Activated naive CD4-positive, alpha-beta T cell treated with anti-CD3 and anti-CD28 coated beads for 36 hours (primary cell): ENCODE data around the gene ZNF598. TPM values are rescaled to one million over a fixed set of nuclear protein-coding genes. Genes with fewer than 3 reads are reported as not detected.
"Not testable (repeated sequence)": the region's sequence is repeated elsewhere in the genome, so short reads cannot be mapped to it uniquely, and the experiment has no call there.

Source experiments
- CTCF ChIA-PET: fragments of 350-600 bp; sonication (Branson Sonifier 250); formaldehyde crosslinking; loops from one replicate; lab custom pipeline; 2021; ENCODE audit warnings: antibody characterized with exemption; lab: Charles Lee
- DNase-seq: peaks from one replicate; pipeline ENCODE4 v3.0.0-alpha.2; 2020
- H3K27ac Mint-ChIP-seq: one replicate; pipeline ENCODE4 v1.8.0; 2021; ENCODE audit warnings: mild to moderate bottlenecking, mixed read lengths
- H3K27me3 Mint-ChIP-seq: one replicate; pipeline ENCODE4 v1.8.0; 2021; ENCODE audit warnings: low read depth, mixed read lengths
- H3K36me3 Mint-ChIP-seq: one replicate; pipeline ENCODE4 v1.8.0; 2021; ENCODE audit warnings: low read depth, mixed read lengths
- H3K4me1 Mint-ChIP-seq: one replicate; pipeline ENCODE4 v1.8.0; 2021; ENCODE audit warnings: low read depth, mixed read lengths
- H3K4me3 Mint-ChIP-seq: one replicate; pipeline ENCODE4 v1.8.0; 2021; ENCODE audit warnings: mild to moderate bottlenecking, moderate library complexity, mixed read lengths
- H3K9me3 Mint-ChIP-seq: one replicate; pipeline ENCODE4 v1.8.0; 2021; ENCODE audit warnings: mixed read lengths
- intact Hi-C: fragments of 100-400 bp; cut with micrococcal nuclease; formaldehyde crosslinking; loops from one replicate; pipeline ENCODE4 v1.15.1; 2023
- total RNA-seq, 2 experiments: library from RNA; stranded (reverse); gene quantifications; one replicate each; pipeline ENCODE4 v1.2.3, GENCODE V29; 2021

ZNF598 gene
- total RNA-seq, 2 experiments from 2014 or later = 88.8 to 93.5 TPM

DNA sequence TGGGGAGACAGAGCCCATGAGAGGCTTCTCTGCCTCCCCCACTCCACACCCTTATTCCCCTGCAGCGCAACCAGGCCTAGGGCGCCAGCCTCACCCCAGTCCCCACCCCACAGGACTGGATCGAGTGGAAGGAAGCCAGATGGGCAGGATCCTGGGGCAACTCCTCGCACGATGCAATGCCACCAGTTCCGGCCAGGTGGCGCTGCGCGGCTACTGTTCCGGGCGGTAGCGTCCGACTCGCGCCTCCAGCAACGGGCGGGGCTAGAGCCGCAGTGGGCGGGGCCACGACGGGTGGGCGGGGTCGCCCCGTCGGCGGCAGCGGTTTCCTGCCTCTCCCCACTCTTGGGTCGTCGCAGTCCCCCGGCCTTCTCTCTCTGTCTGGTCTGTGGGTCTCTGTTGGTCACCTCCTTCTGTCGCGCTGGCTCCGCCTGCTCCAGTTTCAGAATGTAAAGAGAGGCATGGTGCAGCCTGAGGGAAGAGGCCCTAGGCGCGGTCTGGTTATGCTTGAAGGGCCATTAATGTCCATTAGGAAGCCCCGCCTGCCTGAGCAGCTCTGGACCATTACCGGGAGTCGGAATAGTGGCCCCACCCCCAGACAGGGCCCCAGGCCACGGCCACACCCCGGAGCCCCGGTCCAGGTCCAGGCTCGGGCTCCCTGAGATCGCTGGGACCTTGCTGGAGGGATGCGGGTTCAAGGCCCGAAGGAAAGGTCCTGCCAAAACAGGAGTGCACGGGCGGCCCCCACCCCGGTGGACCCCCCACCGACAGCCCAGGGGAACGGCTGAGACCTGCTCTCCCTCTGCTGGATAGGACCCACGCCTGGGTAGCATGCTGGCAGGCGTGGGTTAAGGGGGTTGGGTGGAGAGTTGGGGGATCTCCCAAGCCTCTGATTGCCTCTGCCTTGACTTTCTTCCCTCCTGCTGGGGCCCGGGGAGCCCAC lies 13.7 kb upstream of the ZNF598 start:
- Mint-ChIP-seq H3K27ac (no peak overlapping the region), H3K27me3 (peaks cover 29% of the 10 kb centered on the region), H3K36me3 (no peaks in the 10 kb centered on the region), H3K4me3 (peak overlapping the region; percentile 49), H3K4me1 (peaks cover 22% of the 10 kb centered on the region), H3K9me3 (no peaks in the 10 kb centered on the region)
- CTCF ChIA-PET = interaction anchor here (0.6 to 4.3 kb wide), 11 partner anchors 10 to 229 kb away, joined by 3 to 52 read pairs (median 3); partner anchors contain the start of gene TRAF7
- intact Hi-C loops = loop anchor here (1.0 to 2.0 kb wide), 3 partner anchors 117 to 227 kb away; partner anchors contain the start of genes ECI1 and TRAF7
- DNase-seq = peak; percentile 97

DNA sequence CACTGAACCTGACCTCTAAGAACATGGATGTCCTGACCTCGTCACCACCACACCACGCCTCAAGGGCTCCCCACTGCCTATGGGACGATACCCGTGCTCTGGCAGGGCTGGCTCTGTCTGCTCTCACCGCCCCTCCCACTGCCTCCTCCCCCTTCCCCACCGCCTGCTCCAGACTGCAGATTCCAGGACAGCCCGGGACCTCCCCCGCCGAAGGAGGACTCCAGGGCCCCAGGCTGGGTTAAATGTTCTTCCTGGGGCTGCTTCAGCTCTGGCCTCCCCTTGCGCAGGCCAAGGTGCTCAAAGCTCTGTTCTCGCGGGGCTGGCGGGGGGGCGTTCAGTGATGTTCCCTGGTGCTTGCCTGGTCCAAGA lies 13.1 kb upstream of the ZNF598 start:
- Mint-ChIP-seq H3K4me1 (peaks cover 22% of the 10 kb centered on the region), H3K4me3 (peak overlapping the region; percentile 49), H3K36me3 (no peaks in the 10 kb centered on the region), H3K9me3 (no peaks in the 10 kb centered on the region), H3K27me3 (peaks cover 30% of the 10 kb centered on the region), H3K27ac (no peak overlapping the region)
- intact Hi-C loops = loop anchor here (1.0 to 2.0 kb wide), 3 partner anchors 118 to 228 kb away; partner anchors contain the start of genes ECI1 and TRAF7
- CTCF ChIA-PET = interaction anchor here (0.6 to 4.3 kb wide), 11 partner anchors 9 to 230 kb away, joined by 3 to 52 read pairs (median 3); partner anchors contain the start of gene TRAF7
- no peak for DNase-seq

DNA sequence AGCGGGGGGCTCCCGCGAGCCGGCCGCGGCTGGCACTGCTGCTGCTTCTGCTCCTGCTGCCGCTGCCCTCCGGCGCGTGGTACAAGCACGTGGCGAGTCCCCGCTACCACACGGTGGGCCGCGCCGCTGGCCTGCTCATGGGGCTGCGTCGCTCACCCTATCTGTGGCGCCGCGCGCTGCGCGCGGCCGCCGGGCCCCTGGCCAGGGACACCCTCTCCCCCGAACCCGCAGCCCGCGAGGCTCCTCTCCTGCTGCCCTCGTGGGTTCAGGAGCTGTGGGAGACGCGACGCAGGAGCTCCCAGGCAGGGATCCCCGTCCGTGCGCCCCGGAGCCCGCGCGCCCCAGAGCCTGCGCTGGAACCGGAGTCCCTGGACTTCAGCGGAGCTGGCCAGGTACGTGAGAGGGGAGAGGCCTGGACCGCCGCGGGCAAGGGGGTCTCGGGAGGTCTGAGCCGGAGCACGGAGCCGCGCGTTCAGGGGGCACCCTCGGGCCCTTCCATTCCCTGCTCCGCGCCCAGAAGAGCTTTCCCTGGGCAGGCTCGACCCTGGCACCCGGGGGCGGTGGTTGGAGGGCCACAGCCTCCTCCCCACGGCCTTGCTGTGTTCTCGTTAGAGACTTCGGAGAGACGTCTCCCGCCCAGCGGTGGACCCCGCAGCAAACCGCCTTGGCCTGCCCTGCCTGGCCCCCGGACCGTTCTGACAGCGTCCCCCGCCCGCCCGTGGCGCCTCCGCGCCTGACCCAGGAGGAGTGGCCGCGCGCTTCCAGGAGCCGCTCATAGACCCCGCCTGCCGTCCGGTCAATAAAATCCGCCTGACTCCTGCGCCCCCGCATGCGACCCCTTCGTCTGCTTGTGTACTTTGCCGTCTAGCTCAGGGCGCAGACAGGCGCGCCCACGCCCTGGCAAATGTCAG lies 10.6 kb upstream of the ZNF598 start:
- intact Hi-C loops = no loop called here
- CTCF ChIA-PET = interaction anchor here (0.7 to 2.0 kb wide), 3 partner anchors 9 to 174 kb away, joined by 3 to 10 read pairs (median 6); no protein-coding TSS in a partner anchor
- Mint-ChIP-seq H3K36me3 (no peaks in the 10 kb centered on the region), H3K9me3 (no peaks in the 10 kb centered on the region), H3K27me3 (peaks cover 26% of the 10 kb centered on the region), H3K4me1 (peaks cover 12% of the 10 kb centered on the region), H3K27ac (no peak overlapping the region), H3K4me3 (no peak overlapping the region)
- no peak for DNase-seq

DNA sequence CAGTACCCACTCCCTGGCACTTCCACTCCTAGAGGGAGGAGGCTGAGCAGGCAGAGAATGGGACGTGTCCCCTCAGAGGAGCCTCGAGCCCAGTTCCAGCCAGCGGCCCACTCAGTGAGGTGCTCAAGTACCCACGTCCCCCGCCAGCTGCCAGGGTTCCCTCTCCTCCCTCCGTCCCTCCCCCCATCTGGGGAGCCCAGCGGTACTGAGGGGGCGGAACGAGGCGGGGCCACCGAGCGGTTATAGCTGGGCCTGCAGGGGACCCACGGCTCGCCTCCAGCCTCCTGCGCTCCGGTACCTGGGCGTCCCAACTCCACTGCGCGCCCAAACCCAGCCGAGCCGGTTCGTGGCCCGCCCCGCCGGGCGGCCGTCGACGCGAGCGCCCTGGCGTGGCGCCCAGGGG lies 9.9 kb upstream of the ZNF598 start, which contains the start of gene NPW:
Gene NPW, plus strand, starts transcription at position 268 of the 403 bp plus-strand sequence.
- no peak within 1 kb of the TSS for H3K27ac Mint-ChIP-seq
- DNase-seq = no peak
- H3K9me3 Mint-ChIP-seq = no peaks in the 10 kb centered on the region
- H3K36me3 Mint-ChIP-seq = no peaks in the 10 kb centered on the region
- peaks cover 26% of the 10 kb centered on the region for H3K27me3 Mint-ChIP-seq
- CTCF ChIA-PET = interaction anchor here (1.5 to 2.0 kb wide), 2 partner anchors 8 to 121 kb away, joined by 6 to 10 read pairs; no protein-coding TSS in a partner anchor
- H3K4me1 Mint-ChIP-seq = peaks cover 12% of the 10 kb centered on the region
- H3K4me3 Mint-ChIP-seq = no peak within 1 kb of the TSS
- intact Hi-C loops = no loop called here

DNA sequence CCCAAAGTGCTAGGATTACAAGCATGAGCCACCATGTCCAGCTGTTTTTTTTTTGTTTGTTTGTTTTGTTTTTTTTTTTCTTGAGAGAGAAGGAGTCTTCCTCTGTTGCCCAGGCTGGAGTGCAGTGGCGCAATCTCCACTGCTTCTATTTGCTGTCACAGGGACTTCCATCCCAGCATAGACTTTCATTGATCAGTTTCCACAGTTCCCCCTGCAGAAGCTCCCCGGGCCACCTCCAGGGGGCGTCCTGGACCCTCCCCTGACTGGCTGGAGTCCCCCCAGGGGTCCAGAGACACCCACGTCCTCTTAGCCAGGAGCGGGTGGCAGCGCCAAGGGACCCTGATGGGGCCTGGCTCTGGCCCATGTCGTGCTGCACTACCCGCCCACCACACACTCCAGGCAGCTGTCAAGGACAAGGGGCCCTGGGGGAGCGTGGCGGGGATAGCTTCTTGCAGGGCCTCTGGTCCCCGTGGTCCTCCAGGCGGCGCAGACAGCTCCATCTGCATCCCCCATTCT lies 6.8 kb upstream of the ZNF598 start:
- Mint-ChIP-seq H3K27me3 (peaks cover 13% of the 10 kb centered on the region), H3K9me3 (no peaks in the 10 kb centered on the region), H3K4me3 (no peak overlapping the region), H3K36me3 (no peaks in the 10 kb centered on the region), H3K27ac (no peak overlapping the region), H3K4me1 (peaks cover 2% of the 10 kb centered on the region)
- CTCF ChIA-PET = interaction anchor here (0.7 to 3.1 kb wide), 4 partner anchors 9 to 131 kb away, joined by 3 to 16 read pairs (median 4); no protein-coding TSS in a partner anchor
- DNase-seq = no peak
- intact Hi-C loops = no loop called here

DNA sequence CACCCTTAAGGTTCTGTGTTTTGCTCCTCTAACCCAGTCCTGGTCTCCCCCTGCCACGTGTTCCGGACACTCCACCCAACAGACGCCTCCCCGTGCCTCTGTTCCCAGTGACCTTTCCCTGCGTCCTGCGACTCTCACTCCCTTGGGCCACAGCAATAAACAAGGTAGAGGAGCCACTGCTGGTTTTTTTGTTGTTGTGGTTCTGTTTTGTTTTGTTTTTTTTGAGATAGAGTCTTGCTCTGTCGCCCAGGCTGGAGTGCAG lies 6.3 kb upstream of the ZNF598 start:
- intact Hi-C loops = no loop called here
- CTCF ChIA-PET = interaction anchor here (0.7 to 3.1 kb wide), 3 partner anchors 12 to 132 kb away, joined by 3 to 16 read pairs (median 4); no protein-coding TSS in a partner anchor
- no peak overlapping the region for H3K4me3 Mint-ChIP-seq
- DNase-seq = no peak
- no peaks in the 10 kb centered on the region for H3K36me3 Mint-ChIP-seq
- no peaks in the 10 kb centered on the region for H3K9me3 Mint-ChIP-seq
- H3K4me1 Mint-ChIP-seq = peaks cover 2% of the 10 kb centered on the region
- peaks cover 10% of the 10 kb centered on the region for H3K27me3 Mint-ChIP-seq
- no peak overlapping the region for H3K27ac Mint-ChIP-seq

DNA sequence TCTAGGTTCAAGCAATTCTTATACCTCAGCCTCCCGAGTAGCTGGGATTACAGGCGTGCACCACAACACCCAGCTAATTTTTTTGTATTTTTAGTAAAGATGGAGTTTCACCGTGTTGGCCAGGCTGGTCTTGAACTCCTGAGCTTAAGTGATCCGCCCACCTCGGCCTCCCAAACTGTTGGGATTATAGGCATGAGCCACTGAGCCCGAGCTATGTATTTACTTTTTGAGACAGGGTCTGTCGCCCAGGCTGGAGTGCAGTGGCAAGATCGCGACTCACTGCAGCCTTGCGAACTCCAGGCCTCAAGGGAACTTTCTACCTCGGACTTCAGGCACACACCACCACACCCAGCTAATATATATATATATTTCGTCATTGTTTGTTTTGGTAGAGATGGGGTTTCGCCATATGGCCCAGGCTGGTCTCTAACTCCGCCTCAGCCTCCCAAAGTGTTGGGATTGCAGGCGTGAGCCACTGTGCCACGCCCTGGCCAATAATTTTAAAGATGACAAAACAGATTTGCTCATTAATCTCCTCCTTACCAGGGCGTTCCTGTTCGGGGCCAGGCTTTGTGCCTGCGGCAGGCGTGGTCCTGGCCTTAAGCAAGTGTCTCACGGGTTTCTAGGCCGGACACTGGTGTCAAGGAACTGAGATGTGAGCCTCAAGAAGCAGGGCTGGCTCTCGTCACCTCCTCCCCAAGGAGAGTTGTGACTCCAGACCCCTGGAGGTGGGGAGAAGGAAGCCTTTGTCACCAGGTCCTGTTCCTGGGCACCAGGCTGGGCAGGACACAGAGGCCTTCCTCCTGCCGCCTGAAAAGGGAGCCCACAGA lies 5.7 kb upstream of the ZNF598 start:
- CTCF ChIA-PET = interaction anchor here (0.8 kb wide), 1 partner anchor 125 kb away, joined by 3 read pairs; no protein-coding TSS in a partner anchor
- DNase-seq = no peak
- Mint-ChIP-seq H3K9me3 (no peaks in the 10 kb centered on the region), H3K4me1 (peaks cover 3% of the 10 kb centered on the region), H3K36me3 (peaks cover under 1% of the 10 kb centered on the region), H3K27ac (no peak overlapping the region), H3K27me3 (peaks cover 6% of the 10 kb centered on the region), H3K4me3 (no peak overlapping the region)
- intact Hi-C loops = no loop called here

DNA sequence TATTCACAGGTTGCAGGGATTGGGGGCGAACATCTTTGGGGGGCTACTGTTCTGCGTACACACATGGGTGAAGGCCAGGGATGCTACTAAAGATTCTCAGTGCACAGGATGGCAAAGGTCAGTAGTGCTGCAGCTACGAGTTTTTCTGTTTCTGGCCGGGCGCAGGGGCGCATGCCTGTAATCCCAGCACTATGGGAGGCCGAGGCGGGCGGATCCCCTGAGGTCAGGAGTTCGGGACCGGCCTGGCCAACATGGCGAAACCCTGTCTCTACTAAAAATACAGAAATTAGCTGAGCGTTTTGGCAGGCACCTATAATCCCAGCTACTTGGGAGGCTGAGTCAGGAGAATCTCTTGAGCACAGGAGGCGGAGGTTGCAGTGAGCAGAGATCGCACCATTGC lies 3.9 kb upstream of the ZNF598 start:
- CTCF ChIA-PET = interaction anchor here (0.6 to 1.7 kb wide), 4 partner anchors 9 to 127 kb away, joined by 3 to 5 read pairs (median 4); no protein-coding TSS in a partner anchor
- DNase-seq = no peak
- peaks cover 2% of the 10 kb centered on the region for H3K27me3 Mint-ChIP-seq
- no peak overlapping the region for H3K27ac Mint-ChIP-seq
- H3K4me3 Mint-ChIP-seq = no peak overlapping the region
- peaks cover 8% of the 10 kb centered on the region for H3K36me3 Mint-ChIP-seq
- intact Hi-C loops = no loop called here
- peaks cover 8% of the 10 kb centered on the region for H3K4me1 Mint-ChIP-seq
- no peaks in the 10 kb centered on the region for H3K9me3 Mint-ChIP-seq

DNA sequence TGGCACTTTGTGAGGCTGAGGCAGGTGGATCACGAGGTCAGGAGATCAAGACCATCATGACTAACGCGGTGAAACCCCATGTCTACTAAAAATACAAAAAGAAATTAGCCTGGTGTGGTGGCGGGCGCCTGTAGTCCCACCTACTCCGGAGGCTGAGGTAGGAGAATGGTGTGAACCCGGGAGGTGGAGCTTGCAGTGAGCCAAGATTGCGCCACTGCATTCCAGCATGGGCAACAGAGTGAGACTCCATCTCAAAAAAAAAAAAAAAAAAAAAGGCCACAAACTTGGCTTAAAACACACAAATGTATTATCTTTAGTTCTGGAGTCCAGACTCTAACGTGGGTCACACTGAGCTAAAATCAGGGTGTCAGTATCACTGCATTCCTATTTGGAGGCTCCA lies 2.1 kb upstream of the ZNF598 start:
- H3K9me3 Mint-ChIP-seq = not testable (repeated sequence)

DNA sequence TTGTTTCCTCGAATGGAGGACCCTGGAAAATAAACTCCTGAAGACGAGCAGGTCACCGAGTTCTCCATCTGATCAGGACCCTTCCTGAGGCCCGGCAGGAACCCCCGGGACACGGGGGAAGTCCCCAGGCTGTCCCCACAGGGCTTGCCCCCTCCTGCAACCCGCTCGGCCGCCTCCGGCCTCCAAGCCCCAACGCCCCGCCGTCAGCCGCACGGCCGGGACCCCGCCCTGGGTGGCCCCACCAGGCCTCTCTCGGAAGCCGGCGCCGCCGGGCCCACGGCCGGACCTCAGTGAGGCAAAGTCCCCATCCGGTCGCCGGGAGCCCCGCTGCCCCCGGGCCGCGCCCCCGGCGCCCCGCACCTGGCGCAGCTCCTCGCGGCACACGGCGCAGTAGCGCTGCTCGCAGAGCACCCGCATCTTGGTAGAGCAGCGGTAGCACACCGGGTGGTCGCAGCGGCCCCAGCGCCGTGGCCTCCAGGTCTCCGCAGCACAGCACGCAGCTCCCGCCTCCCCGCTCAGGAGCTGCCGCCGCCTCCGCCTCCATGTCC lies 383 bp downstream of the ZNF598 start:
- CTCF ChIA-PET = interaction anchor here (0.6 to 1.0 kb wide), 2 partner anchors 12 to 19 kb away, joined by 3 read pairs; no protein-coding TSS in a partner anchor
- intact Hi-C loops = loop anchor here (1.0 to 5.0 kb wide), 3 partner anchors 17 to 152 kb away; partner anchors contain the start of gene RPS2
- Mint-ChIP-seq H3K4me1 (peaks cover 42% of the 10 kb centered on the region), H3K9me3 (no peaks in the 10 kb centered on the region), H3K4me3 (peak overlapping the region; percentile 82), H3K27me3 (no peaks in the 10 kb centered on the region), H3K36me3 (peaks cover 30% of the 10 kb centered on the region), H3K27ac (peak overlapping the region; percentile 89)
- no peak for DNase-seq

More for the DNA sequence above, 2.1 kb upstream of the ZNF598 start:
- Mint-ChIP-seq H3K4me3 (peak overlapping the region; percentile 24), H3K36me3 (peaks cover 25% of the 10 kb centered on the region), H3K4me1 (peaks cover 23% of the 10 kb centered on the region)
- H3K27ac Mint-ChIP-seq, H3K27me3 Mint-ChIP-seq, DNase-seq, intact Hi-C loops: not testable (repeated sequence)
- CTCF ChIA-PET = interaction anchor here (0.7 to 2.1 kb wide), 5 partner anchors 8 to 29 kb away, joined by 3 to 8 read pairs (median 4); no protein-coding TSS in a partner anchor
